Measurements from ENCODE around the gene CIZ1.

DNA sequence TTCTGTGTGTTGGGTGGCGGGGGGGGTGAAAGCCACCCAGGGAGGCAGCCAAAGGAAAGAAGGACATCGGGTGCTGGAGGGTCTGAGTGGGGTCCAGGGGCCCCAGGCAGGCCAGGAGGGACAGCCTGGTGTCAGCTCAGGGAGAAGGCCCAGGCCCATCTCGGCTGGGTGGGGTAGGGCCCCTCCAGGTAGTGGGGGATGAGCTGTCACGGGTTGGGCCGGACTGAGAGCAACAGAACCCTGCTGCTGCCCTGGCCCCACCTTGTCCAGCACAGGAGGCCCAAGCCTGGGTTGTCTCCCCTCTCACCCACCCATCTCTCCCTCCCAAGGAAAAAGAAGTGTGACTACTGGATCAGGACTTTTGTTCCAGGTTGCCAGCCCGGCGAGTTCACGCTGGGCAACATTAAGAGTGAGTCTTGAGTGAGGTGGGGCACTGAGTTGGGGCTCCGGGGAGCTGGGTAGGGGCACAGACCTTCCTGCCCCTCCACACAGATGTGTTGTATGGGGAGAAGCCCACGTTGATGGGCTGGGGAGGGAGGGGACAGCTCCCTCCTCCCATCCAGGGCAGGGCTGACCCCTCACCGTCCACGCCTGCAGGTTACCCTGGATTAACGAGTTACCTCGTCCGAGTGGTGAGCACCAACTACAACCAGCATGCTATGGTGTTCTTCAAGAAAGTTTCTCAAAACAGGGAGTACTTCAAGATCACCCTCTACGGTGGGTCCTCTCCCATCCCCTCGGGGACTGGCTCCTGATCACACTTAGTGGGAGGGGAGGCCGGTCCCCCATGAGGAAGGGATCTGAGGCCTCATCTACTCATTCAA is 39.9 kb downstream of the CIZ1 start:
- TF ChIP-seq MYC (IDR thresholded peaks at IDR 0.05; ENCODE audit: low read depth, low read length) (no peak), POLR2A (IDR thresholded peaks at IDR 0.05; ENCODE audit: extremely low read depth, insufficient read length) (no peak)
- TF ChIP-seq, protein P1, sequence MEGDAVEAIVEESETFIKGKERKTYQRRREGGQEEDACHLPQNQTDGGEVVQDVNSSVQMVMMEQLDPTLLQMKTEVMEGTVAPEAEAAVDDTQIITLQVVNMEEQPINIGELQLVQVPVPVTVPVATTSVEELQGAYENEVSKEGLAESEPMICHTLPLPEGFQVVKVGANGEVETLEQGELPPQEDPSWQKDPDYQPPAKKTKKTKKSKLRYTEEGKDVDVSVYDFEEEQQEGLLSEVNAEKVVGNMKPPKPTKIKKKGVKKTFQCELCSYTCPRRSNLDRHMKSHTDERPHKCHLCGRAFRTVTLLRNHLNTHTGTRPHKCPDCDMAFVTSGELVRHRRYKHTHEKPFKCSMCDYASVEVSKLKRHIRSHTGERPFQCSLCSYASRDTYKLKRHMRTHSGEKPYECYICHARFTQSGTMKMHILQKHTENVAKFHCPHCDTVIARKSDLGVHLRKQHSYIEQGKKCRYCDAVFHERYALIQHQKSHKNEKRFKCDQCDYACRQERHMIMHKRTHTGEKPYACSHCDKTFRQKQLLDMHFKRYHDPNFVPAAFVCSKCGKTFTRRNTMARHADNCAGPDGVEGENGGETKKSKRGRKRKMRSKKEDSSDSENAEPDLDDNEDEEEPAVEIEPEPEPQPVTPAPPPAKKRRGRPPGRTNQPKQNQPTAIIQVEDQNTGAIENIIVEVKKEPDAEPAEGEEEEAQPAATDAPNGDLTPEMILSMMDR (IDR thresholded peaks at IDR 0.05; ENCODE audit: low read depth, low read length): no peak
- TF ChIP-seq, protein P2, sequence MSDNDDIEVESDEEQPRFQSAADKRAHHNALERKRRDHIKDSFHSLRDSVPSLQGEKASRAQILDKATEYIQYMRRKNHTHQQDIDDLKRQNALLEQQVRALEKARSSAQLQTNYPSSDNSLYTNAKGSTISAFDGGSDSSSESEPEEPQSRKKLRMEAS (IDR thresholded peaks at IDR 0.05; ENCODE audit: low read depth, low read length): no peak

Data from NB4 (cell line).